OCI-LY3 (cell line): Measurements from ENCODE around the gene ABCF1.

ENCODE experiments used
- H2AFZ ChIP-seq: fragments of 200-600, 300-600 bp; shearing (Covaris generic); 2 replicates; pipeline ENCODE4 v1.6.0; 2014; ENCODE audit warnings: antibody characterized with exemption, low read depth, low read length
- H3K27ac ChIP-seq: fragments of 200-600, 300-600 bp; sonication (generic); 2 replicates; pipeline ENCODE4 v1.5.1; 2014; ENCODE audit warnings: mild to moderate bottlenecking, low read length, moderate library complexity, mixed read lengths
- H3K27me3 ChIP-seq: fragments of 200-600, 300-600 bp; sonication (generic); 2 replicates; pipeline ENCODE4 v1.6.1; 2014; ENCODE audit warnings: low read depth, low read length, mixed read lengths
- H3K36me3 ChIP-seq: fragments of 200-600, 300-600 bp; sonication (generic); replicated peaks from 2 replicates; pipeline ENCODE3; 2014; ENCODE audit warnings: low read depth, low read length, mixed read lengths
- H3K4me1 ChIP-seq: fragments of 300-600, 200-600 bp; sonication (generic); 2 replicates; pipeline ENCODE4 v1.6.1; 2014; ENCODE audit warnings: low read length, mixed read lengths
- H3K4me2 ChIP-seq: fragments of 200-600, 300-600 bp; sonication (generic); 2 replicates; pipeline ENCODE4 v1.6.1; 2014; ENCODE audit warnings: low read length, mixed read lengths
- H3K4me3 ChIP-seq: fragments of 300-600, 200-600 bp; sonication (generic); 2 replicates; pipeline ENCODE4 v1.5.1; 2014; ENCODE audit warnings: antibody characterized with exemption, mild to moderate bottlenecking, low read length, moderate library complexity
- H3K79me2 ChIP-seq: fragments of 300-600, 200-600 bp; shearing (Covaris generic); 2 replicates; pipeline ENCODE4 v1.6.1; 2014; ENCODE audit warnings: mild to moderate bottlenecking, low read length, mixed read lengths
- H3K9ac ChIP-seq: fragments of 300-600, 200-600 bp; shearing (Covaris generic); 2 replicates; pipeline ENCODE4 v1.6.0; 2014; ENCODE audit warnings: mild to moderate bottlenecking, low read length, moderate library complexity
- H3K9me3 ChIP-seq: fragments of 200-600, 300-600 bp; shearing (Covaris generic); 2 replicates; pipeline ENCODE4 v1.6.1; 2014; ENCODE audit warnings: low read length, mixed read lengths; ENCODE audit not compliant: insufficient read depth
- H4K20me1 ChIP-seq: fragments of 200-600, 300-600 bp; sonication (generic); 2 replicates; pipeline ENCODE4 v1.6.1; 2016; ENCODE audit warnings: low read length, mixed read lengths; ENCODE audit not compliant: insufficient read depth
- CTCF ChIP-seq: fragments of 200-600, 300-600 bp; sonication (generic); IDR thresholded peaks from 2 replicates; pipeline ENCODE4 v1.5.1; 2014; ENCODE audit warnings: antibody characterized with exemption, low read length, low read depth
- EZH2phosphoT487 ChIP-seq: fragments of 200-600 bp; shearing (Covaris generic); IDR thresholded peaks from 2 replicates; pipeline ENCODE4 v1.6.1; 2018; ENCODE audit warnings: antibody characterized with exemption, mixed run types, low read depth

ABCF1 gene

GRCh38 chr6:30625511-30625910 is 54.3 kb downstream of the ABCF1 start:
- Histone ChIP-seq H3K9me3 (no peaks in the 10 kb centered on the region), H3K9ac (no peak overlapping the region), H3K27me3 (no peaks in the 10 kb centered on the region), H4K20me1 (no peaks in the 10 kb centered on the region), H3K4me2 (no peak overlapping the region), H3K4me3 (no peak overlapping the region), H3K79me2 (peaks cover 4% of the 10 kb centered on the region; the same call in 1 of the 2 replicates), H3K4me1 (peaks cover 10% of the 10 kb centered on the region), H2AFZ (no peak overlapping the region), H3K36me3 (peaks cover 8% of the 10 kb centered on the region), H3K27ac (no peak overlapping the region)
- TF ChIP-seq CTCF (no peak), EZH2phosphoT487 (no peak)

GRCh38 chr6:30626484-30627366 is 55.5 kb downstream of the ABCF1 start, which contains the start of gene ATAT1:
TSS of gene ATAT1 (plus strand) at chr6:30626874.
- H3K4me1 ChIP-seq = peaks cover 10% of the 10 kb centered on the region
- H2AFZ ChIP-seq = peak within 1 kb of the TSS; percentile 65; the same call in 1 of the 2 replicates
- H3K27me3 ChIP-seq = no peaks in the 10 kb centered on the region
- no peaks in the 10 kb centered on the region for H3K9me3 ChIP-seq
- peak within 1 kb of the TSS; percentile 97 for H3K4me2 ChIP-seq
- no peaks in the 10 kb centered on the region for H4K20me1 ChIP-seq
- H3K9ac ChIP-seq = peak within 1 kb of the TSS; percentile 85
- TF ChIP-seq EZH2phosphoT487 (no peak), CTCF (peak; percentile 32)
- peak within 1 kb of the TSS; percentile 99 for H3K4me3 ChIP-seq
- H3K36me3 ChIP-seq = peaks cover 8% of the 10 kb centered on the region
- peak within 1 kb of the TSS; percentile 41 for H3K27ac ChIP-seq
- peaks cover 4% of the 10 kb centered on the region; the same call in 1 of the 2 replicates for H3K79me2 ChIP-seq

- Histone ChIP-seq H3K27ac (no peak overlapping the region), H2AFZ (no peak overlapping the region), H3K9me3 (no peaks in the 10 kb centered on the region), H3K27me3 (no peaks in the 10 kb centered on the region), H3K4me3 (no peak overlapping the region), H3K9ac (no peak overlapping the region), H3K36me3 (no peaks in the 10 kb centered on the region), H4K20me1 (no peaks in the 10 kb centered on the region), H3K79me2 (no peaks in the 10 kb centered on the region), H3K4me1 (no peaks in the 10 kb centered on the region), H3K4me2 (no peak overlapping the region)
- no peak for TF ChIP-seq EZH2phosphoT487
- no peak for TF ChIP-seq CTCF
Measured at GRCh38 chr6:30635834-30636233, 64.6 kb downstream of the ABCF1 start.

- Histone ChIP-seq H2AFZ (no peak overlapping the region), H3K79me2 (no peaks in the 10 kb centered on the region), H4K20me1 (no peaks in the 10 kb centered on the region), H3K36me3 (no peaks in the 10 kb centered on the region), H3K27ac (no peak overlapping the region), H3K9me3 (no peaks in the 10 kb centered on the region), H3K4me2 (no peak overlapping the region), H3K27me3 (no peaks in the 10 kb centered on the region), H3K4me1 (no peaks in the 10 kb centered on the region), H3K9ac (no peak overlapping the region), H3K4me3 (no peak overlapping the region)
- no peak for TF ChIP-seq CTCF
Measured at GRCh38 chr6:30640481-30640880, 69.2 kb downstream of the ABCF1 start.
